HCT116 (cell line): ENCODE measurements around the gene R3HDM4. TPM values are rescaled to one million over a fixed set of nuclear protein-coding genes. Genes with fewer than 3 reads are reported as not detected.

Source experiments
- ATAC-seq: fragments of 200-7000 bp; cut with Tn5 transposase; 2 replicates; pipeline ENCODE4 v1.9.1; 2020; ENCODE audit warnings: mild to moderate bottlenecking, moderate library complexity
- BruUV-seq: library from RNA; stranded (reverse); fragments of 400-500 nt; replicated peaks from 2 replicates; lab custom pipeline; 2021; lab: Mats Ljungman, UMichigan
- CTCF ChIA-PET: fragments of 300-600 bp; sonication (Branson Sonifier 250); formaldehyde crosslinking; loops from one replicate; lab custom pipeline; 2021; ENCODE audit warnings: antibody characterized with exemption; lab: Charles Lee
- POLR2A ChIA-PET: fragments of 300-600, 350-600 bp; sonication (Branson Sonifier 250); formaldehyde crosslinking; loops from one replicate; lab custom pipeline; 2021; ENCODE audit warnings: antibody characterized with exemption; lab: Charles Lee
- RAD21 ChIA-PET, 2 experiments: fragments of 300-600 bp; sonication (Branson Sonifier 250); formaldehyde crosslinking; loops; one replicate each; lab custom pipeline; 2023; ENCODE audit warnings: low total read pairs in 2 of 2; ENCODE audit not compliant: uncharacterized antibody in 2 of 2, unreplicated experiment in 2 of 2, low non-redundant PET in 1 of 2; lab: Charles Lee
- DNase-seq: peaks from one replicate; pipeline ENCODE4 v3.0.0-alpha.2; 2010; ENCODE audit warnings: low read depth, low spot score
- H2AFZ ChIP-seq: fragments of 200-600 bp; shearing (Covaris generic), sonication (generic); 2 replicates; pipeline ENCODE4 v1.6.1; 2017; ENCODE audit warnings: low read depth, mixed run types, mixed read lengths, antibody characterized with exemption, low read length; ENCODE audit not compliant: poor library complexity, severe bottlenecking
- H3K27ac ChIP-seq: 2 replicates; pipeline ENCODE4 v1.5.1; 2012; ENCODE audit warnings: low read depth, low read length
- H3K27me3 ChIP-seq: fragments of 200-600 bp; sonication (generic); 2 replicates; pipeline ENCODE4 v1.6.1; 2016; ENCODE audit warnings: mixed run types, low read length, mixed read lengths; ENCODE audit not compliant: insufficient read depth
- H3K36me3 ChIP-seq, 2 experiments: fragments of 200-500 bp in 1 of 2; fragments of 200-600 bp in 1 of 2; sonication (Bioruptor generic) in 1 of 2; sonication (generic) in 1 of 2; 2 replicates each; pipeline versions ENCODE4 v1.5.1 to v1.6.1; 2014 to 2016; ENCODE audit warnings: low read length in 2 of 2, inconsistent platforms in 1 of 2, mixed read lengths in 1 of 2, mixed run types in 1 of 2; ENCODE audit not compliant: insufficient read depth in 2 of 2, control insufficient read depth in 1 of 2
- H3K4me1 ChIP-seq, 2 experiments: fragments of 200-600 bp in 1 of 2; sonication (generic) in 1 of 2; 2 replicates each; pipeline versions ENCODE4 v1.5.1 to v1.6.1; 2012 to 2017; ENCODE audit warnings: low read length in 2 of 2, inconsistent platforms in 1 of 2, mild to moderate bottlenecking in 1 of 2, mixed read lengths in 1 of 2, mixed run types in 1 of 2, moderate library complexity in 1 of 2; ENCODE audit not compliant: insufficient read depth in 2 of 2, control insufficient read depth in 1 of 2
- H3K4me2 ChIP-seq: fragments of 200-600 bp; sonication (generic); 2 replicates; pipeline ENCODE4 v1.6.1; 2017; ENCODE audit warnings: mixed run types, low read length, mixed read lengths
- H3K4me3 ChIP-seq, 2 experiments: fragments of 200-600 bp in 1 of 2; sonication (generic) in 1 of 2; replicated peaks in 1 of 2; 2 replicates each; pipeline ENCODE4 v1.5.1; 2011 to 2016; ENCODE audit warnings: low read length in 2 of 2, control low read depth in 1 of 2, low read depth in 1 of 2, mild to moderate bottlenecking in 1 of 2, mixed read lengths in 1 of 2, mixed run types in 1 of 2
- H3K79me2 ChIP-seq: fragments of 200-600 bp; sonication (generic); 2 replicates; pipeline ENCODE4 v1.6.1; 2017; ENCODE audit warnings: mild to moderate bottlenecking, mixed run types, low read length, moderate library complexity, mixed read lengths; ENCODE audit not compliant: insufficient read depth
- H3K9ac ChIP-seq: fragments of 200-600 bp; sonication (generic); 2 replicates; pipeline ENCODE4 v1.6.1; 2016; ENCODE audit warnings: low read length, mixed read lengths
- H3K9me2 ChIP-seq: fragments of 200-600 bp; sonication (generic), shearing (Covaris generic); 2 replicates; pipeline ENCODE4 v1.6.1; 2017; ENCODE audit warnings: mixed run types, mild to moderate bottlenecking, moderate library complexity; ENCODE audit not compliant: insufficient read depth
- H3K9me3 ChIP-seq, 2 experiments: fragments of 200-500 bp in 1 of 2; fragments of 200-600 bp in 1 of 2; sonication (Bioruptor generic) in 1 of 2; sonication (generic) in 1 of 2; 2 replicates each; pipeline ENCODE4 v1.6.1; 2014 to 2017; ENCODE audit warnings: low read length in 2 of 2, mixed read lengths in 2 of 2, inconsistent platforms in 1 of 2, low read depth in 1 of 2, mild to moderate bottlenecking in 1 of 2, mixed run types in 1 of 2, moderate library complexity in 1 of 2; ENCODE audit not compliant: control insufficient read depth in 1 of 2, insufficient read depth in 1 of 2
- H4K20me1 ChIP-seq: fragments of 200-600 bp; sonication (generic), shearing (Covaris generic); 2 replicates; pipeline ENCODE4 v1.6.1; 2017; ENCODE audit warnings: mixed run types, mild to moderate bottlenecking, moderate library complexity; ENCODE audit not compliant: insufficient read depth
- ELF1 ChIP-seq: IDR thresholded peaks from 2 replicates; pipeline ENCODE4 v1.6.1; 2012; ENCODE audit warnings: low read depth, borderline replicate concordance
- POLR2AphosphoS5 ChIP-seq: IDR thresholded peaks from 2 replicates; pipeline ENCODE4 v1.6.1; 2011; ENCODE audit warnings: mild to moderate bottlenecking, low read depth, low read length, moderate library complexity
- TCF7L2 ChIP-seq: IDR thresholded peaks from 2 replicates; pipeline ENCODE4 v1.7.0; 2011; ENCODE audit warnings: borderline replicate concordance, inconsistent platforms; ENCODE audit not compliant: insufficient read depth, insufficient read length; ENCODE audit errors: extremely low read depth
- YY1 ChIP-seq: IDR thresholded peaks from 2 replicates; pipeline ENCODE4 v1.6.1; 2011; ENCODE audit warnings: low read length, low read depth, moderate library complexity, mild to moderate bottlenecking; ENCODE audit not compliant: insufficient replicate concordance; ENCODE audit errors: extremely low read depth
- intact Hi-C: fragments of 100-400 bp; cut with micrococcal nuclease; formaldehyde crosslinking; loops from 2 replicates; pipeline ENCODE4 v1.10.0; 2022
- total RNA-seq: library from RNA; stranded (reverse); gene quantifications from one replicate; pipeline ENCODE4 v1.2.1, GENCODE V29; 2021; ENCODE audit not compliant: unreplicated experiment

Gene R3HDM4
- total RNA-seq, 1 experiment from 2014 or later: 92.3 TPM

DNA sequence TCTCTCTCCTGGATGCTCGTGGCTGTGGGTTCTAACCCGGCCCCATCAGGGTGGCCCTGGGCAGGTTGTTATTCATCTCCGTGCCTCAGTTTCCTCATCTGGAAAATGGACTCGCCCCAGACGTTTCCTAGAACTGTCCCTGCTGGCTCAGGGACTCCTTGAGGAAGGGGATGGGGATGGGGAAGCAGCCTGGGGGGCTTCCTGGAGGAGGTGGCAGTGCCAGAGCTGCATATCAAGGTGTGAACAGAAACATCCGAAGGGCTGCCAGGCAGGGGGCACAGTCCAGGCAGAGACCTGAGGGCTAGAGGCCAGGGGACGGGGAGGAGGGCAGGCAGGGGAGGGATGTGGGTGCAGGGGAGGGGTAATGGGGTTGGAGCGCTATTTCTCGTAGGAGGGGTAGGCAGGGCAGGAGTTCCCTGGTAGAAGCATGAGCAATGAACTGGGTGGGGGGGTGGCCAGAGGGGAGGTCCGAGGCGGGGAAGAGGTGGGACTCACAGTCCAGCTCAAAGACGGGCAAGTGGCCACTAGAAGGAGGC is 64.6 kb downstream of the R3HDM4 start:
- Histone ChIP-seq H3K4me2 (no peak overlapping the region), H3K9ac (no peak overlapping the region), H3K27me3 (no peaks in the 10 kb centered on the region; the same call in 1 of the 2 replicates), H4K20me1 (no peaks in the 10 kb centered on the region), H2AFZ (no peak overlapping the region), H3K4me1 (peaks cover 9 to 21% of the 10 kb centered on the region in 2 experiments; a peak in 3 of 4 replicates), H3K9me3 (no peaks in the 10 kb centered on the region), H3K9me2 (no peaks in the 10 kb centered on the region), H3K79me2 (no peaks in the 10 kb centered on the region), H3K27ac (no peak overlapping the region), H3K4me3 (no peak overlapping the region), H3K36me3 (no peaks in the 10 kb centered on the region)
- ChIA-PET RAD21 (no interaction called here), POLR2A (no interaction called here), CTCF (interaction anchor here (1.3 kb wide), 1 partner anchor 8 kb away, joined by 5 read pairs; no protein-coding TSS in a partner anchor)
- no TSS peak for BruUV-seq
- DNase-seq (no peak), ATAC-seq (no peak)
- intact Hi-C loops: no loop called here
- TF ChIP-seq TCF7L2 (no peak), YY1 (no peak), POLR2AphosphoS5 (no peak), ELF1 (no peak)

Other genes starting within 250 kb of the R3HDM4 start
- gene FSTL3, start 236.8 kb downstream of the R3HDM4 start, total RNA-seq: 29.1 TPM
- gene PRSS57, start 217.8 kb downstream of the R3HDM4 start, total RNA-seq: not detected
- 43.7 TPM for gene PALM, start 204.3 kb downstream of the R3HDM4 start, total RNA-seq
- 38.2 TPM for gene MISP, start 162.1 kb downstream of the R3HDM4 start, total RNA-seq
- 676 TPM for gene PTBP1, start 115.8 kb downstream of the R3HDM4 start, total RNA-seq
- gene PLPPR3, start 91.3 kb downstream of the R3HDM4 start, total RNA-seq: 0.27 TPM
- gene AZU1, start 85.4 kb downstream of the R3HDM4 start, total RNA-seq: not detected
- gene PRTN3, start 72.2 kb downstream of the R3HDM4 start, total RNA-seq: 2.7 TPM
- not detected for gene ELANE, start 60.9 kb downstream of the R3HDM4 start, total RNA-seq
- 80.2 TPM for gene CFD, start 53.6 kb downstream of the R3HDM4 start, total RNA-seq
- gene MED16, start 20.0 kb downstream of the R3HDM4 start, total RNA-seq: 73.6 TPM
- gene RNU6-9, start 19.7 kb downstream of the R3HDM4 start, total RNA-seq: not detected
- 5.9 TPM for gene KISS1R, start 4.1 kb upstream of the R3HDM4 start, total RNA-seq
- 21.8 TPM for gene ARID3A, start 12.8 kb upstream of the R3HDM4 start, total RNA-seq
- gene WDR18, start 71.1 kb upstream of the R3HDM4 start, total RNA-seq: 124 TPM
- 0.69 TPM for gene GRIN3B, start 87.2 kb upstream of the R3HDM4 start, total RNA-seq
- gene TMEM259, start 107.9 kb upstream of the R3HDM4 start, total RNA-seq: 202 TPM
- gene RNU6-2, start 108.3 kb upstream of the R3HDM4 start, total RNA-seq: not detected
- gene CNN2, start 113.4 kb upstream of the R3HDM4 start, total RNA-seq: 212 TPM
- 91.4 TPM for gene ABCA7, start 126.9 kb upstream of the R3HDM4 start, total RNA-seq
- gene ARHGAP45, start 153.9 kb upstream of the R3HDM4 start, total RNA-seq: 30.4 TPM
- 281 TPM for gene POLR2E, start 182.2 kb upstream of the R3HDM4 start, total RNA-seq
- 481 TPM for gene GPX4, start 190.8 kb upstream of the R3HDM4 start, total RNA-seq